Suppressor macrophage (primary cell): ENCODE results near the gene HOXA10.

Experiments used
- DNase-seq, 4 experiments: peaks; one replicate each; pipeline ENCODE4 v3.0.0-alpha.2; 2020 to 2022

Gene HOXA10

GRCh38 chr7:27189997-27190748, 16.1 kb upstream of the HOXA10 start:
- DNase-seq = no peak

GRCh38 chr7:27189295-27189996, 15.3 kb upstream of the HOXA10 start:
- DNase-seq = no peak

GRCh38 chr7:27188386-27189294, 14.5 kb upstream of the HOXA10 start:
- peak; percentile 40 to 68 (median 56) for DNase-seq

- DNase-seq = no peak
Measured at GRCh38 chr7:27187475-27188385, 13.6 kb upstream of the HOXA10 start.

GRCh38 chr7:27186668-27187474, 12.8 kb upstream of the HOXA10 start:
- no peak for DNase-seq

GRCh38 chr7:27185854-27186667, 11.9 kb upstream of the HOXA10 start:
- peak in 1 of 4 experiments; percentile 27 for DNase-seq

GRCh38 chr7:27185013-27185853, 11.1 kb upstream of the HOXA10 start, which contains the start of gene HOXA11:
Gene HOXA11 (minus strand): TSS chr7:27185232. CDS start chr7:27185144, 88 bp downstream.
- peak in 1 of 4 experiments; percentile 34 for DNase-seq

- DNase-seq = peak in 3 of 4 experiments; percentile 47 to 73 (median 66)
Measured at GRCh38 chr7:27184337-27185012, 10.4 kb upstream of the HOXA10 start.

GRCh38 chr7:27183682-27184336, 9.7 kb upstream of the HOXA10 start:
- peak in 1 of 4 experiments; percentile 52 for DNase-seq

GRCh38 chr7:27182861-27183681, 9.0 kb upstream of the HOXA10 start:
- no peak for DNase-seq

- no peak for DNase-seq
Measured at GRCh38 chr7:27182285-27182841, 8.2 kb upstream of the HOXA10 start.

- DNase-seq = no peak
Measured at GRCh38 chr7:27181795-27182275, 7.7 kb upstream of the HOXA10 start.

GRCh38 chr7:27180431-27181420, 6.6 kb upstream of the HOXA10 start:
- no peak for DNase-seq

GRCh38 chr7:27179503-27180430, 5.6 kb upstream of the HOXA10 start:
- peak; percentile 76 to 89 (median 86) for DNase-seq
